ENCODE results near the gene OR2F2.

DNA sequence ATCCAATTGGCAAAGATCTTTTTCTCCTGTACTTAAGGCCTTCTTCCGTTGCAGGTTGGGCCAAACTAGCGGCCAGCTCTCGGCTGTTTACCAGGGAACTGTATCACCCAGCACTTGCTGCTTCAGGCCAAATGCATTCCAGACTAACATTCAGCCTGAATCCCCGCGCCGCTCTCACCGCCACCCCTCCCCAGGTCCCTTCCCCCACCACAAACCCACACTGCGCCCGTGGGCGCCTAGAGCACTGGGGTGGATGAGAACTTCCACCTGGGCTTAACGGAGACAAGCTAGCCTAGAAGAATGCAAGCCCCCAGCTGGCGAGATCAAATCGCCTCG is 33.7 kb upstream of the OR2F2 start:
- no peak for TF ChIP-seq MAX (IDR thresholded peaks at IDR 0.05; ENCODE audit: low read depth)
- TF ChIP-seq, protein P1, sequence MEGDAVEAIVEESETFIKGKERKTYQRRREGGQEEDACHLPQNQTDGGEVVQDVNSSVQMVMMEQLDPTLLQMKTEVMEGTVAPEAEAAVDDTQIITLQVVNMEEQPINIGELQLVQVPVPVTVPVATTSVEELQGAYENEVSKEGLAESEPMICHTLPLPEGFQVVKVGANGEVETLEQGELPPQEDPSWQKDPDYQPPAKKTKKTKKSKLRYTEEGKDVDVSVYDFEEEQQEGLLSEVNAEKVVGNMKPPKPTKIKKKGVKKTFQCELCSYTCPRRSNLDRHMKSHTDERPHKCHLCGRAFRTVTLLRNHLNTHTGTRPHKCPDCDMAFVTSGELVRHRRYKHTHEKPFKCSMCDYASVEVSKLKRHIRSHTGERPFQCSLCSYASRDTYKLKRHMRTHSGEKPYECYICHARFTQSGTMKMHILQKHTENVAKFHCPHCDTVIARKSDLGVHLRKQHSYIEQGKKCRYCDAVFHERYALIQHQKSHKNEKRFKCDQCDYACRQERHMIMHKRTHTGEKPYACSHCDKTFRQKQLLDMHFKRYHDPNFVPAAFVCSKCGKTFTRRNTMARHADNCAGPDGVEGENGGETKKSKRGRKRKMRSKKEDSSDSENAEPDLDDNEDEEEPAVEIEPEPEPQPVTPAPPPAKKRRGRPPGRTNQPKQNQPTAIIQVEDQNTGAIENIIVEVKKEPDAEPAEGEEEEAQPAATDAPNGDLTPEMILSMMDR (IDR thresholded peaks at IDR 0.05) = no peak
- TF ChIP-seq TCF12 (IDR thresholded peaks at IDR 0.05) = no peak
